Glomerular visceral epithelial cell (primary cell): ENCODE data around the gene FAM50B.

Source experiments
- DNase-seq: peaks from one replicate; pipeline ENCODE4 v3.0.0-alpha.2; 2016; ENCODE audit errors: extremely low spot score

FAM50B gene

DNA sequence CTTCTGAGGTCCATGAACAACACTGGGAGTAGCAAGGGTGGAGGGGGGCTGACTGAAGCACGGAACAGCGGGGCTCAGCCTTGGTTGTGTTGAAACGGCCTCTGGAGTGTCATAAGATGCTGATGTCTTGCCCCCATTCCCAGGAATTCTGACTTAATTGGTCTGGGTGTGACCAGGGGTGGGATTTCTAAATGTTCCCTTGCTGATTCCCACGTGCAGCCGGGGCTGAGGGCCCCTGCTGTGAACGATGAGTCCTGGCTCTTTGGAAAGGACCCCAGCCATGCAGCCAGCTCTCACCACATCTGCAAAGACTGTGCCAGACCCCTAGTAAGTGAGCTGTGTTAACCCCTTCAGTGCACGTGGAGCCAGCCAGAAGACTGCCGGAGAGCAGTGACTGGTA, 28.6 kb upstream of the FAM50B start:
- DNase-seq = no peak

DNA sequence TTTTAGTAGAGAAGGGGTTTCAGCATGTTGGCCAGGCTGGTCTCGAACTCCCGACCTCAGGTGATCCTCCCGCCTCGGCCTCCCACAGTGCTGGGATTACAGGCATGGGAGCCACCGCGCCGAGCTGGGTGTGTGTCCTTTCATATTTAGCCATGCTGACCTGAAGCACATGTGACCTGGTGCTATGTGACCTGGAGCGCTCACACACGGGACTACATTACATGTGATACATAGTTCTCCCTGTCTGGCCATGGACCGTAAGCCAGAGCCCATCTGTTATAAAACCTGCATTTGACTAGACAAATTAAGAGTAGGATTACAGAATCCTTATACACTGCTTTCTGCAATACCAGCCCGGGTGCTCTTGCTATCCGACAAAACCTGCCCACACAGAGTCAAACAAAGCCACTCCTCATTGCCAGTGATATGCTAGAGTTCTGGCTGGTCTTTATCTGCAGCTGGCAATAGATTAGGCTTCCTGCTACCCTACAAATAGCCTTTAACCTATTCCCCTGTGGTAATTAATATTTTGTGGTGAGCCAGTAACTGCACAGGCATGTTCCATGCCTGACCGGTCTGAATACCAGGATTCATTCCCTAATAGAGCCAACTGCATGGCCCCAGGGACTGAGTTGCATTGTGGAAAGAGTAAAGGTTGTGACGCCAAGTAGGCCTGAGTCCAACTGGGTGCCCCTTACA, 26.3 kb upstream of the FAM50B start:
- peak; percentile 36 for DNase-seq

DNA sequence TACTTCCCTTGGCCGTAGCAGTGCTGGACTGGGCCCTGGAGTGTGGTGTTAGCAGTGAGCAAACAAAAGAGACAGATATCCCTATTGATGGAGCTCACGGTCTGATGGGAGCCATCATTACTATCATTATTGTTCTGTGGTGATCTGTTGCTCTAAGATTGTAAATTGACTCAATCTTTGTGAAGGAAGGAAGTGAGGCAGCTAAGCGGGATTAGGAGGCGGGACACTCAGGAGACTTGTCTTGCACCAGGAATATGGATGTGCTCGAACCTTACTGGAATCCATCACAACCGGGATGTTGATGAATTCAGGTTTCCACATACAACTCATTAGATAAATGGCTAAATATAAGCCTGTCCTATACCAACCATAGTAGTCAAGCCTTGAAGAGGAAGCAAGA, 25.5 kb upstream of the FAM50B start:
- DNase-seq = no peak

- DNase-seq = peak; percentile 55
Measured at GRCh38 chr6:3825331-3825831, 23.8 kb upstream of the FAM50B start.

DNA sequence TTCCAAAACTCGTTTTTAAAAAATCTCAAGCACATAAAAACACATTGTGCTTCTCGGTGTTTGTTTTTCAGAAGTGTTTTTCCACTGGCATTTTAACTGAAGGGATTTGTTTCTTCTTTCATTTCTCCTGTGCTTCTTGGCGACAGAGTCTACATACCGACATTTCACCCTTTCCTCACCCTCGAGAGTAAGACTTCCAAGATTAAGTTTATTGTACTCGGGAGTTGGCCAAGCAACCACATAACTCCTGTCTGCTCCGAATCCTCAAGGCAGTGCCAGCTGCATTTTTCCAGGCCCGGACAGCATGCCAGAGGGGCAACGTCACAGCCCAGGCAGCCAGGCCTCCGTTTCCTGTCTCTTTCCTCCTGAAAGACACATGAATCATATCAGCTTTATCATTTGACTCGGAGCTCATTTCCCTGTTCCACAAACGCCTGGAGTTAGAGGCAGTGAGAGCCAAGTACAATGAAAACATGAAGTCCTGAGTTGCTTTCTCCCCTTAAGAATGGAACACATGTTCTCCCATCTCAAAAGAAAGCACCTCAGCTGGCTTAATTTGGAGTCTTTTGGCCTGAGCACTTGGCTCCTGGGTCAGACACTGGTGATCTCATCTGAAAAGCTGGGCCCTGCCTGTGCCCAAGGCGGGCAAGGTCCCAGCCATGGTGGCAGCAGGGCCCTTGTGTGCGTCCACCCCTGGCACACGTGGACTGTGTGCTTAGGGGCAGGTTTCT, 23.2 kb upstream of the FAM50B start:
- peak; percentile 97 for DNase-seq

DNA sequence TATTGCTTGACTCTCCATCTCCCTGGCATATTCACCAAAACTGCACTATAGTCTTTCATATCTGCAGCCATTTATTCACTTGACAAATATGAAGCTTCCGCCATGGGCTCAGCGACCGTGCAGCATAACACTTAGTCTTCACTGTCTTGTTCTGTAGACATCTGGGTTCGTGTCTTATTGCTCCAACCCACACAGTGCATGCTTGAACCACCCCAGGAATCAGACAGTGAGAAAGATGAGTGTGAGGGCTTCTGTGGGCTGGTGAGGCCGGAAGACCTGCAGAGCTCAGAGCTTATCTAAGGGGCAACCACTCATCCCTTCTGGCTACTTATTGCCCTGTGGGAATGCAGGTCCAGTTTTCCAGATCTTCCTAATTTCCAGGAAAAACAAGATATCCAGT, 19.9 kb upstream of the FAM50B start:
- DNase-seq = no peak

GRCh38 chr6:3830806-3831205, 18.4 kb upstream of the FAM50B start:
- no peak for DNase-seq

GRCh38 chr6:3831761-3832530, 17.2 kb upstream of the FAM50B start:
- DNase-seq = no peak

DNA sequence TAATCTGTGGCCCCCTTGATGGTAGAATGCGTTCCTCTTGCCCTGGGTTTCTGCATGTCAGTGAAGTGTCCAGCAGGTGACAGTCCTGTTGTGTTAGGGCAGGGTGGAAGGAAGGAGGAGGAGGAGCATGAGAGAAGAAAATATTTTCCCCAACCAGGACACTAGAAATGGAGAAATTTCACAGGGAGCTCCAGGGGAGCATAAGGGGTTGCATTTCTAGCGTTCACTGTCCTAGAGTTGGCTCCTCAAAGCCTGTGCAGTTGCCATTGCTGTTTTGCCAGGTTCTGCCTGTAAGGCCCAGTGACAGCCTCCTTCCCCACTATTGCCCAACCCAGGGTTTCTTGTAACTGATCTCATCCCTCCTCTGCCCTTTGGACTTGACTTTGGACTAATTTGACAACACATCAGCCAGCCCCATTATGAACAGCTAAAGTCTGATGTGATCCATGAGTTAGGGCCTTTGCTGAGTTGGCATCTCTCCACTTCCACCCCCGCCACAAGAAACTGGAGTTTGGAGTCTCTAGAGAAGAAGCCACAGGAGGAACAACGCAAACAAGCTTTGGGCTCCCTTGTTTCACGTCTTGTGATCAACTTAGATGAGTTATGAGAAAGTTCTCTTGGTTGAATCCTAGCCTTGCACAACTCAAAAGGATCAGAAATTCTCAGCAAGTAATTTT, 14.0 kb upstream of the FAM50B start:
- DNase-seq = no peak

- DNase-seq = no peak
Measured at GRCh38 chr6:3835785-3836184, 13.4 kb upstream of the FAM50B start.

DNA sequence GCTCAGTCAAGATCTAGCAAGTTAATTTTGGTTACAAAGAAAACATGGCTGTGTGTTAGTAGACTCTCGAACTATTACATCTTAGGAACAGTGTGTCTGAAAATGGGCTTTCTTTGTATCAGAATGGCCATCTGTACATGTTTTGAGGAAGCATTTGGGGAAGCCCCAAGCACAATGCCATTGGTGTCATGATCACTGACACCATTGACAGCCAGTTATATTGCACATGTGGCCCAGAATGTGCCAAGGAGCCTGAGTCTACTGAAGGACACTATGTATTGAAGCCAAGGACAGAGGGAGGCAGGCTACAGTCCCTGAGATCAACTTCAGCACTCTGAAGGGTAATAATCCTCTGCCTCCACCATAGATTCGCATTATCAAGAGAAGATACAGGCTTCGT, 12.6 kb upstream of the FAM50B start:
- no peak for DNase-seq

GRCh38 chr6:3837781-3838180, 11.4 kb upstream of the FAM50B start:
- no peak for DNase-seq

- peak; percentile 56 for DNase-seq
Measured at GRCh38 chr6:3838992-3839867, 9.9 kb upstream of the FAM50B start.

DNA sequence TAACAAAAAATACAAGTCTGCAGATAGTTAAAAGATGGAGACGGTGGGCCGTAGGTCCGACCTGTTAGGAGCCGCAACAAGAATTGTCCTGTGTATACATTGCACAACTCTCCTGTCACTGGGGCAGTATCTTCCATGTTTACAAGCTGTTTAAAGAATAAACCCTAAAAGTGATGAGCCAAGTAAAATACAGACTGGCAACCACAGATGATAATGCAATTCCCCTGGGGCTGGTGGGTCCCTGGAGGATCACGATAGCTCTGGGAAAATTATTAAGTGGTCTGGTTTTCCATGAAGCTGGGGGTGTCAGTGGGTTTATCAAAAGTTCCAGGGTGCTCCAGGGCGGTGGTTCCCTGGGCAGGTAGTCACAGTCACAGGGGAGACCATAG, 8.1 kb upstream of the FAM50B start:
- DNase-seq = no peak

DNA sequence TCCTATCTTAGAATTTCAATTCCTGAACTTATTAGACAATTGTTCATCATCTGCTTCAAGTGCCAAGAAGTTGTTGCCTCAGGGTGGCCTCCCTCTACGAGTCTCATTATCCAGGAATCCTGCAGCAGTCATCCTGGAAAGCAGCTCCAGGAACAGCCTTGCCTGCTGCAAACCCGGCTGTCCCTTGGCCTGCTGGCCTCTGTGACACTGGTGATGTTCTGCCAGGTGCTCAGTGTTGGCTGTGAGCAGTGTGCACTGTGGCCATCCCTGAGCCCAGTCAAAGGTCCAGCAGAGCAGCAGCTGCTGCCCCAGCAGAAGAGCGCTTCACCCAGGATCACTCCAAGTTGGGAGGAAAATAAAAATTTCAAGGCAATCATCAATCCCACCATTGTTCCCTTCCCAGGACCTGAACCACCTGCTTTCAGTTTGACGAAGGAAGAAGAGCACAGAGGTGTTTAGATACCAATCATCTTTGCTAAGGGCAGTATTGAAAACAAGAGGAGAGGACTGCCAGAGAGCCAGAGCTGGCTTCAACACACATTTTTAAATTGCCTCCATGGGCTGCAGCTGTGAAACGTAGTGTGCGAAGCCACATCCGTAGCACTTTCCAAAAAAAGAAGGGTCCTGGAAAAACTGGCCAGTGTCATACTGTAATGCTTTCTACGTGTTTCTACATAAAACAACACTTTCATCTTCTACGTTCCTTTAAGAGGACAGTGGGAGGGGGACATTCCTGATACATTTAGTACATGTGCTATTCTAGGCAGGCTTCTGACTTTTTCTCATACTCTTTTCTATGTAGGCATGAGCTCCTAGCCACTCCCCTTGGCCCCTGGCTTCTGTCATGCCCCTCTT, 7.2 kb upstream of the FAM50B start:
- no peak for DNase-seq

DNA sequence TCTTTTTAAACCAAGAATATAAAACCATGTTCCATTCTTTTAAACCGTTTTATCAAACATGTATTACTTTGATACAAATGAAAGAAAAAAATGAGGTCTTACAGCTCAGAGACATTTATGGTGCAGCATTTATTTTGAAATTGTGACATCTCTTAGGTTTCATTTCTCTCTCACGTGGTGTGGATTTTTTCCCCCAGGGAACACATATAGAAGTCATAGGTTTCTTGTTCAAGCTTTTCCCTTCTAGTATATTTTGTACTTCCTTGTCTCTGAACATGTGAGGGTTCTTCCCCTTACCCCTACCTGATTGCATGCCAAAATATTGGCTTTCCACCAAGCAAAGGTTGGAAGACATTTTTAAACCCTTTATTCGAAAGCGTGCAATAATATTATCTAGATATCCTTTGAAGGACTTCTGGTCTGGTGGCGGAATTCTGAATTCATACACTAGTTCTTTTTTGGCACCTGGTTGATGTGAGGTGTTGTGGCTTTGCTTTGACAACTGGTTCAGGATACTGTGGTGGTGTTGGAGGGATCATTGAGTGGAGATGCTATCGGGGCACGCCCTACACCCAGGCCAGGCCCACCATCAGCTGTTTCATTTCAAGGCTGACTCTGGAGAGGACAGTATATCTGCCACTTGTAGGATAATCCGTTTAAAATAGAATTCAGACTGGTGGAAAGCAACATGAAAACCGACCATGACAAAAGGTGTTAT, 5.6 kb upstream of the FAM50B start:
- DNase-seq = no peak

DNA sequence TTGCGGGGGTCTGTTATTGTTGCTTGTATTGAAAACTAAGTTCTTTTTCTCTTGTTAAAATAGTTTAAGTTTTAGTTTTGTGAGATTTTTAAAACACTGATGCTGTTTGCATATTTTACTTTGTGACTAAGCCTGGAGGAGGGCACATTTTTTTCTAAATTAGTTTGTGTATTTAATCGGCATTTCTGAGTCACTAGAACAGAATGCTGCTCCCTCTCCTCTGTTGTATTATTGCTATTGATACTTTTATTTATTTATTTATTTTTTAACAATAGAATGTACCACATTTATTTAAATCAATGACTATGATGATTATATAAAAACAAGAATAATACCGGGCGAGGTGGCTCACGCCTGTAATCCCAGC, 5.1 kb upstream of the FAM50B start:
- no peak for DNase-seq

- no peak for DNase-seq
Measured at GRCh38 chr6:3847521-3847920, 1.7 kb upstream of the FAM50B start.

DNA sequence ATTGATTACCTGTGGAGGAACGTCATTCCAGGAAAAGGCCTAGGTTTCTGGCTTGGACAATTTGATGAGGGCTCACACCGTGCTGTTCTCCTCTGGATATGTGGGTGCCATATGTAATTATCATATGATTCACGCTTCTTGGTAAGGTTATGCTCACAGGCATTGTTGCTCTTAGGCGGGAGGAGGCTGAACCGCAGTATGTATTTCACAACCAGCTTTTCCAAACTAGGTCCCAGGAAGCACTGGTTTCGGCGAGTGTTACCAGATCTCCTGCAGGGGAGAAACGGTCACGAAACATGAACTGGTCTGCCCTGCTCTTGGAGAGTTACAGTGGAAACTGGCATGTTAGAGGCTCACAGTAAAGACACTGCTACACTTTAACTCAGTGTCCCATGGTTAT, 793 bp upstream of the FAM50B start:
- DNase-seq = no peak
